Measurements from ENCODE around the gene CARD11. TPM values are rescaled to one million over a fixed set of nuclear protein-coding genes. Genes with fewer than 3 reads are reported as not detected.

The CARD11 gene
- total and polyA plus RNA-seq, 2 of the 4 experiments (the other 2 are of a cell fraction) = 0.18 to 0.26 TPM

DNA sequence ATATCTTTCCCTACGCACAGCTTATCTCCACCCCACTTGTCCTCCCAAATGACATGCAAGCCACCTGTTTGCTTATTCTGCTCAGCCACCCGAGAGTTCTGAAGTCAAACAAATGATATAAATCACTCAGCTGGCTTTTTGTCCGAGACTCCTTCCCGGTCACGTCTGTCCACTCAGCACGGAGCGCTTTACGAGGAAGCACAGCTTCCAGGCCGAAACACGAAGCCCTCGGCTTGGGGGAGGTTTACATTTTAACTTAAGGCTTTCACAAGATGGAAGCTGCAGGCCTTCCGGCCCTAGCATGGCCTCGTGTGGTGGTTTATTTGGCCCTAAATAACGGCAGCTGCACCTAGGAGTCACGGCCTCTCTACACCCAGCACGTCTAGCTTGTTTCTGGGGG lies 139.5 kb downstream of the CARD11 start:
- Histone ChIP-seq H3K9me3 (ENCODE audit: control insufficient read depth, insufficient read depth, low read length) (peaks cover 2% of the 10 kb centered on the region; the same call in 1 of the 2 replicates), H3K23ac (ENCODE audit: low read depth, low read length) (no peak overlapping the region), H4K91ac (ENCODE audit: insufficient read depth, low read depth, low read length) (no peak overlapping the region), H3K4me3 (ENCODE audit: insufficient read depth, low read depth, low read length) (no peak overlapping the region), H3K27me3 (ENCODE audit: control insufficient read depth, insufficient read depth, low read length) (peaks cover 1% of the 10 kb centered on the region; the same call in 1 of the 2 replicates), H4K8ac (ENCODE audit: low read depth in 2 of 2, low read length in 2 of 2) (no peak overlapping the region), H3K27ac (ENCODE audit: insufficient read depth, low read length) (no peak overlapping the region), H2AFZ (replicated peaks; ENCODE audit: low read length, poor library complexity) (peak overlapping the region; percentile 63), H2BK5ac (ENCODE audit: low read depth, low read length, poor library complexity, severe bottlenecking) (no peak overlapping the region), H3K56ac (ENCODE audit: extremely low read depth, insufficient read depth, low read length) (no peak overlapping the region), H3K79me1 (ENCODE audit: low read depth in 1 of 2, low read length in 2 of 2) (no peaks in the 10 kb centered on the region), H3K4me2 (ENCODE audit: low read depth, low read length) (no peak overlapping the region), H3K36me3 (ENCODE audit: control insufficient read depth, insufficient read depth, low read length) (no peaks in the 10 kb centered on the region), H4K5ac (ENCODE audit: low read depth, low read length) (no peak overlapping the region), H3K14ac (replicated peaks; ENCODE audit: low read depth, low read length) (no peak overlapping the region), H2BK20ac (ENCODE audit: low read depth, low read length) (no peak overlapping the region), H2BK15ac (ENCODE audit: low read depth, low read length) (no peak overlapping the region), H4K20me1 (ENCODE audit: insufficient read depth, low read length) (no peaks in the 10 kb centered on the region), H3K4ac (ENCODE audit: low read depth, low read length) (no peak overlapping the region), H2AK9ac (replicated peaks; ENCODE audit: low read depth, low read length, poor library complexity) (no peak overlapping the region), H2AK5ac (ENCODE audit: low read depth, low read length) (no peak overlapping the region), H2BK120ac (ENCODE audit: low read depth, low read length) (no peak overlapping the region), H3K9me1 (ENCODE audit: insufficient read depth, low read length) (no peaks in the 10 kb centered on the region), H3K9ac (ENCODE audit: low read depth, low read length) (no peak overlapping the region), H3K18ac (ENCODE audit: low read depth, low read length) (no peak overlapping the region), H3K4me1 (ENCODE audit: control insufficient read depth, insufficient read depth, low read length) (no peaks in the 10 kb centered on the region; the same call in 1 of the 2 replicates)
- no TSS peak for BruUV-seq (replicated peaks)
- WGBS, 2 experiments (ENCODE audit: extremely low coverage in 2 of 2, insufficient read length in 1 of 2) = no CpG with 5 or more reads among the region's 16 CpGs
- POLR2A ChIA-PET (ENCODE audit: unreplicated experiment) = no interaction called here
- in situ Hi-C loops (cut with MboI; ENCODE audit: low sequenced_read_pairs) = no loop called here
- dilution Hi-C loops (cut with HindIII; ENCODE audit: low sequenced_read_pairs, unreplicated experiment) = no loop called here
- ATAC-seq (ENCODE audit: low read depth) (no peak), DNase-seq (no peak)
- CTCF ChIA-PET = no interaction called here
- TF ChIP-seq RAD21 (IDR thresholded peaks at IDR 0.05; ENCODE audit: low read length) = no peak
- TF ChIP-seq FOS (IDR thresholded peaks at IDR 0.05; ENCODE audit: low read depth, low read length) = no peak
- no peak for TF ChIP-seq MAFK (IDR thresholded peaks at IDR 0.05; ENCODE audit: low read depth, low read length)
- TF ChIP-seq CTCF (conservative IDR thresholded peaks at IDR 0.05; ENCODE audit: low read depth, low read length) = no peak
- intact Hi-C loops (cut with micrococcal nuclease) = no loop called here

Measured in IMR-90 (cell line).